MM.1S (cell line): Measurements from ENCODE around the gene SELENON.

Experiments used
- DNase-seq: peaks from one replicate; pipeline ENCODE4 v3.0.0-alpha.2; 2015
- H2AFZ ChIP-seq: fragments of 300-600 bp; sonication (generic); 2 replicates; pipeline ENCODE4 v1.6.0; 2016; ENCODE audit warnings: antibody characterized with exemption, low read length
- H3F3A ChIP-seq: fragments of 300-600 bp; sonication (generic); 2 replicates; pipeline ENCODE4 v1.6.1; 2016; ENCODE audit warnings: mild to moderate bottlenecking, antibody characterized with exemption, low read length, moderate library complexity, mixed read lengths; ENCODE audit not compliant: insufficient read depth
- H3K27ac ChIP-seq: fragments of 300-600 bp; sonication (generic); 2 replicates; pipeline ENCODE4 v1.5.1; 2016; ENCODE audit warnings: mild to moderate bottlenecking, low read length
- H3K27me3 ChIP-seq: fragments of 300-600 bp; sonication (generic); replicated peaks from 2 replicates; pipeline ENCODE4 v1.6.0; 2016; ENCODE audit warnings: low read length; ENCODE audit not compliant: insufficient read depth
- H3K36me3 ChIP-seq: fragments of 300-600 bp; sonication (generic); replicated peaks from 2 replicates; pipeline ENCODE4 v1.6.1; 2016; ENCODE audit warnings: mild to moderate bottlenecking, low read length, mixed read lengths; ENCODE audit not compliant: insufficient read depth
- H3K4me1 ChIP-seq: fragments of 300-600 bp; sonication (generic); 2 replicates; pipeline ENCODE4 v1.6.1; 2016; ENCODE audit warnings: low read length, mixed read lengths
- H3K4me2 ChIP-seq: fragments of 300-600 bp; sonication (generic); 2 replicates; pipeline ENCODE4 v1.6.0; 2016; ENCODE audit warnings: low read depth, low read length
- H3K4me3 ChIP-seq: fragments of 300-600 bp; sonication (generic); 2 replicates; pipeline ENCODE4 v1.5.1; 2016; ENCODE audit warnings: low read length, mixed read lengths
- H3K79me2 ChIP-seq: fragments of 300-600 bp; sonication (generic); 2 replicates; pipeline ENCODE4 v1.6.1; 2016; ENCODE audit warnings: mixed run types, low read length, mixed read lengths
- H3K9ac ChIP-seq: fragments of 300-600 bp; sonication (generic); 2 replicates; pipeline ENCODE4 v1.6.1; 2016; ENCODE audit warnings: low read length, mixed read lengths
- H3K9me2 ChIP-seq: fragments of 300-600 bp; sonication (generic); replicated peaks from 2 replicates; pipeline ENCODE4 v1.6.1; 2016; ENCODE audit warnings: mild to moderate bottlenecking, low read length, mixed read lengths; ENCODE audit not compliant: insufficient read depth
- H3K9me3 ChIP-seq: fragments of 300-600 bp; sonication (generic); replicated peaks from 2 replicates; pipeline ENCODE4 v1.6.1; 2016; ENCODE audit warnings: mild to moderate bottlenecking, low read length, mixed read lengths; ENCODE audit not compliant: insufficient read depth
- H4K20me1 ChIP-seq: fragments of 300-600 bp; sonication (generic); 2 replicates; pipeline ENCODE4 v1.6.1; 2016; ENCODE audit warnings: mild to moderate bottlenecking, low read length, moderate library complexity, mixed read lengths; ENCODE audit not compliant: insufficient read depth
- CTCF ChIP-seq: fragments of 300-600 bp; sonication (generic); IDR thresholded peaks from 2 replicates; pipeline ENCODE4 v1.5.1; 2016; ENCODE audit warnings: antibody characterized with exemption, low read length, mixed read lengths
- EZH2 ChIP-seq: fragments of 300-600 bp; sonication (generic); optimal IDR thresholded peaks from 2 replicates; pipeline ENCODE3; 2017; ENCODE audit warnings: low read depth, mild to moderate bottlenecking, antibody characterized with exemption, low read length, mixed read lengths
- EZH2phosphoT487 ChIP-seq: fragments of 300-600 bp; sonication (generic); IDR thresholded peaks from 2 replicates; pipeline ENCODE4 v1.6.1; 2018; ENCODE audit warnings: antibody characterized with exemption, low read length

The SELENON gene

GRCh38 chr1:25802915-25803314, 2.9 kb downstream of the SELENON start:
- Histone ChIP-seq H3K4me2 (no peak overlapping the region), H3K27ac (no peak overlapping the region), H3F3A (no peaks in the 10 kb centered on the region; the same call in 1 of the 2 replicates), H2AFZ (no peak overlapping the region), H4K20me1 (no peaks in the 10 kb centered on the region), H3K9me2 (no peaks in the 10 kb centered on the region), H3K27me3 (no peaks in the 10 kb centered on the region), H3K9ac (no peak overlapping the region), H3K4me3 (no peak overlapping the region), H3K4me1 (peaks cover 15% of the 10 kb centered on the region), H3K79me2 (no peaks in the 10 kb centered on the region), H3K36me3 (no peaks in the 10 kb centered on the region), H3K9me3 (no peaks in the 10 kb centered on the region)
- TF ChIP-seq CTCF (no peak), EZH2 (no peak), EZH2phosphoT487 (no peak)
- peak; percentile 66 for DNase-seq

- Histone ChIP-seq H3F3A (no peaks in the 10 kb centered on the region; the same call in 1 of the 2 replicates), H3K9me2 (no peaks in the 10 kb centered on the region), H3K9ac (no peak overlapping the region), H3K79me2 (no peaks in the 10 kb centered on the region), H4K20me1 (no peaks in the 10 kb centered on the region), H3K4me2 (no peak overlapping the region), H3K4me3 (no peak overlapping the region), H2AFZ (no peak overlapping the region), H3K9me3 (no peaks in the 10 kb centered on the region), H3K36me3 (no peaks in the 10 kb centered on the region), H3K27ac (no peak overlapping the region), H3K4me1 (peaks cover 15% of the 10 kb centered on the region), H3K27me3 (no peaks in the 10 kb centered on the region)
- TF ChIP-seq EZH2 (no peak), EZH2phosphoT487 (no peak), CTCF (no peak)
- DNase-seq, result no peak
Measured at GRCh38 chr1:25803368-25803767, 3.4 kb downstream of the SELENON start.

- Histone ChIP-seq H3K9ac (no peak overlapping the region), H2AFZ (no peak overlapping the region), H4K20me1 (no peaks in the 10 kb centered on the region), H3K4me2 (no peak overlapping the region), H3K79me2 (no peaks in the 10 kb centered on the region), H3K36me3 (no peaks in the 10 kb centered on the region), H3K27me3 (no peaks in the 10 kb centered on the region), H3K27ac (no peak overlapping the region), H3F3A (no peaks in the 10 kb centered on the region; the same call in 1 of the 2 replicates), H3K4me3 (no peak overlapping the region), H3K9me2 (no peaks in the 10 kb centered on the region), H3K4me1 (peaks cover 15% of the 10 kb centered on the region), H3K9me3 (no peaks in the 10 kb centered on the region)
- DNase-seq, result no peak
- TF ChIP-seq CTCF, result no peak
- no peak for TF ChIP-seq EZH2
- TF ChIP-seq EZH2phosphoT487, result no peak
Measured at GRCh38 chr1:25804244-25804963, 4.4 kb downstream of the SELENON start.
